Measurements from ENCODE around the gene MAP3K20. TPM values are rescaled to one million over a fixed set of nuclear protein-coding genes. Genes with fewer than 3 reads are reported as not detected.

The MAP3K20 gene
- total and polyA plus RNA-seq, 2 of the 4 experiments (the other 2 are of a cell fraction) = 27.5 to 84.4 TPM

DNA sequence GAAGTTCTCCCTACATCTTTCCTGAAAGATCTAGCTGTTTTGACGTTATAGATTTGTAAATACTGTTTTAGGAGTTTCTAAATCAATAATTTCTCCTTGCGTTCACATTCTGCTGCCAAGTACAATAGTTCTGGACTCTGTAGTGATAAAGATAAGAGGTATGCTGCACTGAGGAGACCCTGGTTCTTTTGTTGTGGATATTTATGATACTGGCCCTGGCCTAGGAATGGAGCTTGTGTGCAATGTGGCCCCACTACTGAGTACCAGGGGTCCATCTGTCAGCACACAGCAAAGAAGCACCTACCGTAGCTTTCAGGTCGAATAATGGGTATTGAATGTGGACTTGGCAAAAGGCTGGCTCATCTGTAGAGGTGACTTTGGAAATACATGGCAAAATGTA lies 85.0 kb downstream of the MAP3K20 start:
- Histone ChIP-seq H2AK5ac (ENCODE audit: low read depth, low read length) (peak overlapping the region; percentile 73), H4K5ac (ENCODE audit: low read depth, low read length) (peak overlapping the region; percentile 98), H3K9me3 (ENCODE audit: control insufficient read depth, insufficient read depth, low read length) (no peaks in the 10 kb centered on the region; the same call in none of the 2 replicates), H2BK120ac (ENCODE audit: low read depth, low read length) (peak overlapping the region; percentile 79), H3K27me3 (ENCODE audit: control insufficient read depth, insufficient read depth, low read length) (no peaks in the 10 kb centered on the region), H3K14ac (replicated peaks; ENCODE audit: low read depth, low read length) (peak overlapping the region; percentile 76), H3K4me3 (ENCODE audit: insufficient read depth, low read depth, low read length) (no peak overlapping the region), H4K8ac (ENCODE audit: low read depth in 2 of 2, low read length in 2 of 2) (peak overlapping the region; percentile 57 to 66), H2AK9ac (replicated peaks; ENCODE audit: low read depth, low read length, poor library complexity) (no peak overlapping the region), H2BK15ac (ENCODE audit: low read depth, low read length) (peak overlapping the region; percentile 83), H2AFZ (replicated peaks; ENCODE audit: low read length, poor library complexity) (no peak overlapping the region), H2BK5ac (ENCODE audit: low read depth, low read length, poor library complexity, severe bottlenecking) (peak overlapping the region; percentile 93), H3K4me2 (ENCODE audit: low read depth, low read length) (peak overlapping the region; percentile 32), H3K9ac (ENCODE audit: low read depth, low read length) (peak overlapping the region; percentile 53; the same call in 1 of the 2 replicates), H3K4ac (ENCODE audit: low read depth, low read length) (peak overlapping the region; percentile 76), H3K79me1 (ENCODE audit: low read depth in 1 of 2, low read length in 2 of 2) (peaks cover 46 to 79% of the 10 kb centered on the region in 2 experiments), H3K56ac (ENCODE audit: extremely low read depth, insufficient read depth, low read length) (no peak overlapping the region), H4K91ac (ENCODE audit: insufficient read depth, low read depth, low read length) (peak overlapping the region; percentile 56; the same call in 1 of the 2 replicates), H3K36me3 (ENCODE audit: control insufficient read depth, insufficient read depth, low read length) (peaks cover 1% of the 10 kb centered on the region; the same call in 1 of the 2 replicates), H3K9me1 (ENCODE audit: insufficient read depth, low read length) (peaks cover 14% of the 10 kb centered on the region), H3K4me1 (ENCODE audit: control insufficient read depth, insufficient read depth, low read length) (peaks cover 9% of the 10 kb centered on the region), H3K27ac (ENCODE audit: insufficient read depth, low read length) (peak overlapping the region; percentile 100), H4K20me1 (ENCODE audit: insufficient read depth, low read length) (peaks cover 2% of the 10 kb centered on the region; the same call in 1 of the 2 replicates), H2BK20ac (ENCODE audit: low read depth, low read length) (peak overlapping the region; percentile 63), H3K18ac (ENCODE audit: low read depth, low read length) (peak overlapping the region; percentile 98), H3K23ac (ENCODE audit: low read depth, low read length) (peak overlapping the region; percentile 48)
- dilution Hi-C loops (cut with HindIII; ENCODE audit: low sequenced_read_pairs, unreplicated experiment) = no loop called here
- CTCF ChIA-PET = no interaction called here
- no peak for TF ChIP-seq MAZ (IDR thresholded peaks at IDR 0.05; ENCODE audit: borderline replicate concordance, low read depth, low read length)
- no peak for TF ChIP-seq SMC3 (IDR thresholded peaks at IDR 0.05; ENCODE audit: low read depth, low read length)
- no peak for TF ChIP-seq MXI1 (IDR thresholded peaks at IDR 0.05; ENCODE audit: borderline replicate concordance, low read depth, low read length)
- no peak for TF ChIP-seq CTCF (conservative IDR thresholded peaks at IDR 0.05; ENCODE audit: low read depth, low read length)
- TF ChIP-seq MAFK (IDR thresholded peaks at IDR 0.05; ENCODE audit: low read depth, low read length) = no peak
- TF ChIP-seq CEBPB (IDR thresholded peaks at IDR 0.05; ENCODE audit: low read depth, low read length) = no peak
- no peak for TF ChIP-seq USF2 (IDR thresholded peaks at IDR 0.05; ENCODE audit: low read depth, low read length)
- no peak for TF ChIP-seq RFX5 (IDR thresholded peaks at IDR 0.05; ENCODE audit: low read depth, low read length)
- TF ChIP-seq, protein P1, sequence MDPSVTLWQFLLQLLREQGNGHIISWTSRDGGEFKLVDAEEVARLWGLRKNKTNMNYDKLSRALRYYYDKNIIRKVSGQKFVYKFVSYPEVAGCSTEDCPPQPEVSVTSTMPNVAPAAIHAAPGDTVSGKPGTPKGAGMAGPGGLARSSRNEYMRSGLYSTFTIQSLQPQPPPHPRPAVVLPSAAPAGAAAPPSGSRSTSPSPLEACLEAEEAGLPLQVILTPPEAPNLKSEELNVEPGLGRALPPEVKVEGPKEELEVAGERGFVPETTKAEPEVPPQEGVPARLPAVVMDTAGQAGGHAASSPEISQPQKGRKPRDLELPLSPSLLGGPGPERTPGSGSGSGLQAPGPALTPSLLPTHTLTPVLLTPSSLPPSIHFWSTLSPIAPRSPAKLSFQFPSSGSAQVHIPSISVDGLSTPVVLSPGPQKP (IDR thresholded peaks at IDR 0.05; ENCODE audit: borderline replicate concordance, low read depth, low read length) = no peak
- no peak for TF ChIP-seq NFE2L2 (IDR thresholded peaks at IDR 0.05; ENCODE audit: low read depth, low read length)
- no peak for TF ChIP-seq CHD1 (IDR thresholded peaks at IDR 0.05; ENCODE audit: low read depth, low read length)
- no peak for TF ChIP-seq FOS (IDR thresholded peaks at IDR 0.05; ENCODE audit: low read depth, low read length)
- TF ChIP-seq POLR2A (IDR thresholded peaks at IDR 0.05; ENCODE audit: low read depth, low read length) = no peak
- TF ChIP-seq RCOR1 (IDR thresholded peaks at IDR 0.05; ENCODE audit: insufficient replicate concordance, low read length) = no peak
- no peak for TF ChIP-seq RAD21 (IDR thresholded peaks at IDR 0.05; ENCODE audit: low read length)
- no peak for DNase-seq
- ATAC-seq (ENCODE audit: low read depth) = no peak
- POLR2A ChIA-PET (ENCODE audit: unreplicated experiment) = no interaction called here
- no TSS peak for BruUV-seq (replicated peaks)
- in situ Hi-C loops (cut with MboI; ENCODE audit: low sequenced_read_pairs) = no loop called here
- no CpG with 5 or more reads among the region's 4 CpGs for WGBS, 2 experiments (ENCODE audit: extremely low coverage in 2 of 2, insufficient read length in 1 of 2)
- intact Hi-C loops (cut with micrococcal nuclease) = no loop called here
